Inflammatory macrophage treated with lipopolysaccharide for 1 hour (primary cell): Measurements from ENCODE around the gene DHX38.
"Not testable (repeated sequence)": the region's sequence is repeated elsewhere in the genome, so short reads cannot be mapped to it uniquely, and the experiment has no call there.

Source experiments
- DNase-seq, 2 donors: peaks; one replicate each; pipeline ENCODE4 v3.0.0-alpha.2; 2020 to 2022

The DHX38 gene

DNA sequence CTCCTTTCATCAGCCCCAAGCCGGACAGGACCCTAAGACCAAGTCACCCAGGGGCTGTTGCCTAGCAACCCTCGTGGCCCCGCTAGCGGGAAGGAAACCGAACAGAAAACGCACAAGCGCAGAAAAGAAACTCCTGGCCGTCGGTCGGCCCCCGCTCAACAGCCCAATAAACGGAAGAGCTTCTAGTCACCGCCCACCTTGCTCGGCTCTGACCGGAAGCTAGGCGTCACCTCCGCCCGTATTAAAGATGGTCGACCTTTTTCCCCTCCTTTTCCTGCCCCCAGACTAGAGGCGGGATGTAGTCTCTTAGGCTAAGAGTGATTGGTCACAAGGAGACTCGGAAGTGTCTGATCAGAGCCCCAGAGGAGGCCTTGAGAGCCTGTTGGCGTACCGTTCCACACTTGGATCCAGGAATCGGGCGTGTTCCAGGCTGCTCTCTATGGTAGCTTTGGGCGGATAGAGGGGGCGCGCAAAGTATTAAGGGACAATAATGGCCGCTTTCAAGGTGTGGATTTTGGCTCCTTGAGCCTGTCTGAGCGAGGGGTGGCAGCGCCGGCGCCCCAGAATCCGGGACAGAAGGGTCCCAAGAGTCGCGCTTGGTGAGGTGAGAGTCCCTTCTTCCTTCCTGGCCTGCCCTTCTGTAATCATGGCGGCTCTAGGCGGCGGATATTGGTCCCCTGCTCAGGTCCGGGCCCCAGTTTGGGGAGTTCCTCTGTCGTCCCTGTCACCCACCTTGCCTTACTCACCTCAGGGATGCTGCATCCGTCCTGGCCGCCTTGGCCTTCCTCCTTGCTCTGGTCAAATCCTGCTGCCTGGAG is at the start of gene DHX38, which contains the start of gene TXNL4B:
TSS of gene DHX38 (plus strand) at position 400 of the 818 bp plus-strand sequence. CDS start 2,311 bp downstream, outside the sequence.
TSS of gene TXNL4B (minus strand) at position 173 of the 818 bp plus-strand sequence. CDS start 2,871 bp downstream, outside the sequence.
- peak; percentile 98 to 99 for DNase-seq

DNA sequence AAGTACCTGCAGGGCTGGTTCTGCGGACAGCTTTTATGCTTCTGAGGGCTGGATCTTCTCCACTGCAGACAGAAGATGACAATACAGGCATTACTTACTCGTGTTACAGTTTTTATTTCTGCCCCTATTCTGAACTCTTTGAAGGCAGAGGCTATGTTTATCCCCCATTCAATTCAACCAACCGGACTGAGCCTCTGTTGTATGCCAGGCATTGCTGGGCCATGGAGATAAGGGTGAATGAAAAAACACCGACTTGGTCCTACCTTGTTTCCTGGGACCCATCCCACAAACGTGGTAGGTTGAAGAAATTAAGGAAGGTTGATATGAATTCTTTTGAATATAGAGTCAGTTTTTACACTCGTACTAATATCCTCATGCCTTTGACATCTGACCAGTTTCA is 49.4 kb upstream of the DHX38 start:
- DNase-seq = no peak

DNA sequence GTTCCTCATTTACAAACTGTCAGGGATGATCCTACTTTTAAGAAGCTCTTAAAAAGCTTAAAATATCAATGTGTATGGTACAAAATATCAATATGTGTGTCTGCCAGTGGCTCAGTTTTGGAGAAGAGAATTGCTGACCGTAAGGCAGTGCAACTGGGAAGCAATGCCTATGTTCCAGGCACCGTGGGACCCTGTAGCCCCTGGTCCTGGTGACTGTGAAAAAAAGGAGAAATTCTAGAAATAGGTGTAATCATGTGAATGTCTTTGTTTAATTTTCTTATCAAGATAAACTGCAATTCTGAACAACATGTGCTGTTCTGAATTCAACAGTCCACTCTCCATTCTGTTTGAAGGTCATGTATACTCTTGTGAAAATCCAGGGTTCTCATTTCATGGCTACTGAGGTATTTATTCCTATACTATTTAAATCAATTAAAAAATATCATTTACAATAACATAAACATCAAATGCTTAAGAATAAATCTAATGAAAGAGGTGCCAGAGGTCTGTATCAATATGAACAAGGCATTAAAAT is 48.8 kb upstream of the DHX38 start:
- DNase-seq = no peak

DNA sequence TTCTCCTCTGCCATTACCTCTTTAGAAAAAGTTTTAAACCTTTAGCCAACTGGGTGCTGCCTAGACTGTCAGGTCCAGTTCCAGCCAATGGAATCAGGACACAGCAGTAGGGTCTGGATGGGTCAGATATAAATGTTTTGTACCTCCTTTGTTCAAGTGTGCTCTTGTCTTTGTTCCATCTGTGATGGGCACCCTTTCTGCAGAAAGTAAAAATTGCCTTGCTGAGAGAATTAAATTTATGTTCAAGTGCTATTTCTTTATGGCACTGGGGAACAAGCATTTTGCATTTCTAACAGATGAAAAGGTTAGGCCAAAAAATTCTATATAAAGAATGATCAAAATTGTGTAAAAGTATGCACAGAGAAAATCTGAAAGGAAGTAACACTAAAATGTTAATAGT is 44.5 kb upstream of the DHX38 start:
- DNase-seq = no peak

DNA sequence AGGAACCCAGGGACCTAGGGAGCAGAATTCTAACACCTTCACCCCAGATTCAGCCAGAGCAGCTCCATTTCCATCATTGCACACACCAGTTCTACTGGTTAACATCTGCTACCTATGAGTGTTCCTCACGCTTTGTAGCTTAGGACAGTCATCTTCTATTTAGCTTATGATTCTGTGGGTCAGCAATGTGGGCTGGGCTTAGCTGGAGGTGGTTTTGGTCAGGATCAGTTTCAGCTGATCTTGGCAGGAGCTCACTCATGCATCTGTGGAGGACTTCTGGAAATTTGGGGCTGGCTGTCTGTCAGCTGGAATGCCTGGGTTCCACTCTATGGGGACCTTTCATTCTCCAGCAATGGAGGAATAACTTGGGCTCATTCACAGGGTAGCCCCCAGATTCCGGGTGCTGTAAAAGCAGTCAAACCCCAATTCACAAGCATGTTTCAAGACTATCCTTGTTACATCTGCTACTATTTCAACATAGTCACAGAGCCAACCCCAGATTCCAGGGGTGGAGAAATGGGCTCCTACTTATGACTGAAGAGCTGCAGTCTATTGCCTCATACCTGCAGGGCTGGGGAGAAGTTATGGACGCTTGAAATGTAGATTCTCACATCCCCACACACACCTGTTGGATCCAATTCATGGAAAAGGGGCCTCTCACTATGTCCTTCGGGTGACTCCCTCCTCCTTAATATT is 42.7 kb upstream of the DHX38 start:
- peak; percentile 26 to 33 for DNase-seq

DNA sequence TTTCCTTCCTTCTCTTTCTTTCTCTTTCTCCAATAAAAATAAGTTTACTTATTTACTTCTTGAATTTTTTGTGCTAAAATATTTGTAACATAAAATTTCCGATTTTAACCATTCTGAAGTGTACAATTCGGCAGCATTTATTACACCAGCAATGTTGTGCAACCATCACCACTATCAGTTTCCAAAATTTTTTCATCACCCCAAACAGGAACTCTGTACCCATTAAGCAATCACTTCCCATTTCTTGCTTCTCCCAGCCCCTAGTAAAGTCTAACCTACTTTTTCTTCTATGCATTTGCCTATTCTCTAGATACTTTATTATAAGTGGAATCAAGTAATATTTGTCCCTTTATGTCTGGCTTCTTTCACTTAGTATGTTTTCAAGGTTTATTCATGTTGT is 41.8 kb upstream of the DHX38 start:
- peak; percentile 79 to 84 for DNase-seq

DNA sequence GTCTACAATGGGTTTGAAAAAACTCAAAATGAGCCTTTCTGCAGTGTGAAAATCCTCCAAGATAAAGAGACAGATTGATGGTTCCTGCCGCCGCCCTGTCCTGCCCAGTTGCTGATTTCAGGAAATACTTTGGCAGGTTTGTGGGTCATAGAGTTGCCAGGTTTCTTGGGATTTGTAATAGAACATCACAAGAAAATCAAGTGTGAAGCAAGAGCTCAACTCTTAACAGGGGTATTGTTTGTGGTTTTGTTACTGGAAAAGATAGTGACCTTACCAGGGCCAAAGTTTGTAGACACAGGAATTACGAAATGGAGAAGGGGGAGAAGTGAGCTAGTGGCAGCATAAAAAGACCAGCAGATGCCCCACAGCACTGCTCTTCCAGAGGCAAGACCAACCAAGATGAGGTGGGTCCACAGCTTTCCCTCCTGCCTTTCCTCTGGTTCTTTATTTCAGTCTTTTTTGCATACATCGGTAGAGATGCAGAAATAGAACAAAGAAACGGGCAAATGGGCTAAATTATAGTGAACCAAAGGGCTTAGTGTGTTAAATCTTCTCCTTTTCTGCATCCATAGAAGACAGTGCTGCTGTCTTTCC is 39.3 kb upstream of the DHX38 start, which contains the start of gene HP:
TSS of gene HP (plus strand) at position 252 of the 594 bp plus-strand sequence. CDS start at position 400, 148 bp downstream.
- not testable (repeated sequence) for DNase-seq

DNA sequence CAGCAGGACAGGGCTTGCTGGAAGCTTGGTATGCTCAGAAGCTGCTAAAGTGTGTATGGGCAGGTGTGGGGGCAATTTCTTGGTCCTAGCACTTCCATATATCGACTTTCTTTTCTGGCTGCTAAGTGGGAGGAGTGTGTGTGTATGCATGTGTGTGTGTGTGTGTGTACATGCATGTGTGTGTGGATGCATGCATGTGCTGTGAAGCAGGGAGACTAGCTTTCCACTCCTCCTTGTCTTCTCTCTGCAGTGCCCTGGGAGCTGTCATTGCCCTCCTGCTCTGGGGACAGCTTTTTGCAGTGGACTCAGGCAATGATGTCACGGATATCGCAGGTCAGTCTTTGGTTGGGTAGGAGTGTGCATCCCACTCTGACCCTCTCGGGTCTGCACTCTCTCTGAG is 37.7 kb upstream of the DHX38 start:
- no peak for DNase-seq

DNA sequence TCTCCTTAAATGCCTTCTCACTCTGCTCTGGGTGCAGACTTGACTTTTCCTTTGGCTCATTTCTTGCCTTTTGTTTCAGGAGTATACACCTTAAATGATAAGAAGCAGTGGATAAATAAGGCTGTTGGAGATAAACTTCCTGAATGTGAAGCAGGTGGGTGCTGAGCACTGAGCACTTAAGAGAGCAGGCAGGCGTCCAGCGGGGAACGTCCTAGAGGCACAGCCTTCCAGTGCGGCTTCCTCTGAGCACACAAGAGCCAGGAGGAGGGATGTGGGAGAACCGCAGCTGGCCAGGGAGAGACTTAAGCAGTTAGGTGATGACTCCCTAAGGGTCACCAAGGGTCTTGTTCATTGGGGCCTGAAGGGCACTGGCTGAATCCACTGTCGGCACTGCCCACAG is 36.3 kb upstream of the DHX38 start:
- not testable (repeated sequence) for DNase-seq

DNA sequence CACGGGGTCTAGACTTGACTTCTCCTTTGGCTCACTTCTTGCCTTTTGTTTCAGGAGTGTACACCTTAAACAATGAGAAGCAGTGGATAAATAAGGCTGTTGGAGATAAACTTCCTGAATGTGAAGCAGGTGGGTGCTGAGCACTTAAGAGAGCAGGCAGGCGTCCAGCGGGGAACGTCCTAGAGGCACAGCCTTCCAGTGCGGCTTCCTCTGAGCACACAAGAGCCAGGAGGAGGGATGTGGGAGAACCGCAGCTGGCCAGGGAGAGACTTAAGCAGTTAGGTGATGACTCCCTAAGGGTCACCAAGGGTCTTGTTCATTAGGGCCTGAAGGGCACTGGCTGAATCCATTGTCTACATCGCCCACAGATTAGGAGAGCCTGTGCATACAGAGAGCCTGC is 34.6 kb upstream of the DHX38 start:
- not testable (repeated sequence) for DNase-seq

DNA sequence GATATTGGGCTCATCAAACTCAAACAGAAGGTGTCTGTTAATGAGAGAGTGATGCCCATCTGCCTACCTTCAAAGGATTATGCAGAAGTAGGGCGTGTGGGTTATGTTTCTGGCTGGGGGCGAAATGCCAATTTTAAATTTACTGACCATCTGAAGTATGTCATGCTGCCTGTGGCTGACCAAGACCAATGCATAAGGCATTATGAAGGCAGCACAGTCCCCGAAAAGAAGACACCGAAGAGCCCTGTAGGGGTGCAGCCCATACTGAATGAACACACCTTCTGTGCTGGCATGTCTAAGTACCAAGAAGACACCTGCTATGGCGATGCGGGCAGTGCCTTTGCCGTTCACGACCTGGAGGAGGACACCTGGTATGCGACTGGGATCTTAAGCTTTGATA is 33.2 kb upstream of the DHX38 start:
- no peak for DNase-seq

DNA sequence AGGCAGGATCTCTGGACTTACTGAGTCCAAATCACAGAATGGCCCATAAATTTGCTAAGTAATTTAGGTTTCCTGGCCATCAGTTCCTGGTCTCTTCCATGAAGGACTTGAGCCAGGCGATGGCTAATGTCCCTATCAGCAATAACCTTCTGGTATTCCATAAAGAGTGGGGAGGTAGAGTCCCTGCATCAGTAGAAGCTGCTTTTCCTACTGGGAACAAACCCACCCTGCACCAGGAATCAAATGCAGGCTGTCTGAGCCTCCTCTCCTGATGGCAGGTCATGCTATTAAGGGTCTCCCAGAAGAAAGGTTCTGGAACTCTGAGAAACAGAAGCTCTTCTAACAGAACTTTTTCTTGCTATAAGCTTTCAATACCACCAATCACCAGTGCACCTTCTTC is 32.1 kb upstream of the DHX38 start:
- no peak for DNase-seq

DNA sequence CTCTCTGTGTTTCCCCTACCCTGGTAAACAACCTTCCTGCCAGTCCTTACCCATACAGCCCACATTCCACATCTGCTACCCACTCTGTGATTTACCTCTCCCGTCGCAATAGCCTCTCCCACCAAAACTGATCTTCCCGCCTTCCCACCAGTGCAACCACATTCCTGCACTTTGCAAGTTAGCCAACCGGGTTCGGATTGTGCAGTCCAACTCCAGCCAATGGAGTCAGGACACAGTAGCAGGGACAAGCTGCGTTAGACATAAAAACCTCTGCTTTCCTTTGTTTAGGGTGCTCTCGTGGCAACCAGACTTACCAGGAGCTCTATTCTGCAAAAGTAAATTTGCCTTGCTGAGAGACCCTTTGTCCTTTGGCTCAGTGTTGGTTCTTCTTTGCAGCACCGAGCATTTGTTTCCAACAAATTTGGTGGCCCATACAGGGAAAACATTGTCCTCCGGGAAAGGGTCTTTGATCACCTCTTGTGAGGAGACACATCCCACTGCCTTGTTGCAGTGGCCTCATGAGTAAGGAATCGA is 29.2 kb upstream of the DHX38 start:
- DNase-seq = no peak

DNA sequence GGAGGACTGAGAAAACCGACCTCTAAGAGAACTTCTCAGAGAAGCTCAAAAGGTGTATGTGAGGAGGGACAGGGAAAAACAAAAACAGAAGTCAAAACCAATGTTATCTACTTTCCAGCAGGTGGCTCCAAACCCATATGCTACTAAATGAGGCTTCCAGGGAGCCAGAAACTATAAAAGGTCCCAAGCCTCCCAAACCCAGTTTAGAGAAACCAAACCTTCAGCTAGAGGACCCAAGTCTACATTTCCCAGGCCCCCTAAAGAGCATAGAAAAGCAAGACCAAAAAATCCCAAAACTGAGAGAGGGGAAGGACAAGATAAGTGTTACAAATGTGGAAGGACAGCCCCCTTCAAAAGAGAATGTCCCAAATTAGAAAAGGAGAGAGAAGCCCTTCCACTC is 26.9 kb upstream of the DHX38 start:
- peak in 1 of 2 donors; percentile 53 for DNase-seq

DNA sequence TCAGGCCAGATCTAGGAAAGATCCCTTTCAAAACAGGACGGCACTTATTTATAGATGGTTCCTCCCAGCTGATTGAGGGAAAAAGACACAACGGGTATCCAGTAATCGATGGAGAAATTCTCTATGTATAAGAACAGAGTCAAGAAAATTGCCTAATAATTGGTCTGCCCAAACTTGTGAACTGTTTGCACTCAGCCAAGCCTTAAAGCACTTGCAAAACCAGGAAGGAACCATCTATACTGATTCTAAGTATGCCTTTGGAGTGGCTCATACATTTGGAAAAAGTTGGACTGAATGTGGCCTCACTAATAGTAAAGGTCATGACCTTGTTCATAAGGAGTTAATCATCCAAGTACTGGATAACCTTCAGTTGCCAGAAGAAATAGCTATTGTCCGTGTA is 24.7 kb upstream of the DHX38 start:
- DNase-seq = no peak

DNA sequence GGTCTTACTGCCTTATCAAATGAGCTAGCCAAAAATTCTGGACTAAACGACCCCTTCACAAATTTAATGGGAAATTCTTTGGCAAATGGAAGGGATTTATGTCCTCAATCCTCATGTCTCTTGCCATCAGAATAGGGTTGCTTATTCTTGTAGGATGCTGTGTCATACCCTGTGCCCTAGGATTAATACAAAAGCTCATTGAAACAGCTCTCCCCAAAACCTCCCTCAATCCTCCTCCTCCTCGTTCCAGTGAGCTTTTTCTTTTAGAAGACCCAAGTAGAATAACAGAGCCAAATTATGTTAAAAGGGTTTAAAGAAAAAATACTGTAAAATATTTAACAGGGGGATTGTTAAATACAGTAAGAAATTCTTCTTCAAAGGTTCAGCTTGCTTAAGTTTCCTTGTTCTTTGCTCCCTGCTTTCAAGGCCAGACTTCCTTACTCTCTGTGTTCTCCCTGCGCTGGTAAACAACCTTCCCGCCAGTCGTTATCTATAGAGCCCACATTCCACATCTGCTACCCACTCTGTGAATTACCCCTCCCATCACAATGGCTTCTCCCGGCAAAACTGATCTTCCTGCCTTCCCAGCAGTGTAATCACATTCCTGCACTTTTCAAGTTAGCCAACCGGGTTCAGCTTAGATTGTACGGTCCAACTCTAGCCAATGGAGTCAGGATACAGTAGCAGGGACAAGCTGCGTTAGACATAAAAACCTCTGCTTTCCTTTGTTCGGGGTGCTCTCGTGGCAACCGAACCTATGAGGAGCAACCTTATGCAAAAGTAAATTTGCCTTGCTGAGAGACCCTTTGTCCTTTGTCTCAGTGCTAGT is 20.9 kb upstream of the DHX38 start:
- no peak for DNase-seq

DNA sequence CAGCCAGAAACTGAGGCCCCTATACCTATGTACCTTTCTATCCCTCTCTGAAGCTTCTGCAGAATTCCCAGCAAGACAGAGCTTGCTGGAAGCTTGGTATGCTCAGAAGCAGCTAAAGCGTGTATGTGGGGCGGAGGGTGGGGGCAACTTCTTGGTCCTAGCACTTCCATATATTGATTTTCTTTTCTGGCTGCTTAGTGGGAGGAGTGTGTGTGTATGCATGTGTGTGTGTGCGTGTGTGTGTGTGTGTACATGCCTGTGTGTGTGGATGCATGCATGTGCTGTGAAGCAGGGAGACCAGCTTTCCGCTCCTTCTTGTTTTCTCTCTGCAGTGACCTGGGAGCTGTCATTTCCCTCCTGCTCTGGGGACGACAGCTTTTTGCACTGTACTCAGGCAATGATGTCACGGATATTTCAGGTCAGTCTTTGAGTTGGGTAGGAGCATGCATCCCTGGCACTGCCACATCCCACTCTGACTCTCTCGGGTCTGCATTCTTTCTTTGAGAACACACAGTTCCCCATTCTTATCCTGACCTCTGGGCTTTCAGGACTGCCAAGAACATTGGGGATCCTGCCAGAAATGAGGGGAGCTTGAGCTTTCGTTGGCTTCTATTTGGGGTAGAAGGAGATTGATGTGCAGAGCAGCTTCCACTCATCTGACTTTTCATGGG is 20.0 kb upstream of the DHX38 start:
- no peak for DNase-seq

DNA sequence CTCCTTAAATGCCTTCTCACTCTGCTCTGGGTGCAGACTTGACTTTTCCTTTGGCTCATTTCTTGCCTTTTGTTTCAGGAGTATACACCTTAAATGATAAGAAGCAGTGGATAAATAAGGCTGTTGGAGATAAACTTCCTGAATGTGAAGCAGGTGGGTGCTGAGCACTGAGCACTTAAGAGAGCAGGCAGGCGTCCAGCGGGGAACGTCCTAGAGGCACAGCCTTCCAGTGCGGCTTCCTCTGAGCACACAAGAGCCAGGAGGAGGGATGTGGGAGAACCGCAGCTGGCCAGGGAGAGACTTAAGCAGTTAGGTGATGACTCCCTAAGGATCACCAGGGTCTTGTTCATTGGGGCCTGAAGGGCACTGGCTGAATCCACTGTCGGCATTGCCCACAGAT is 18.6 kb upstream of the DHX38 start:
- DNase-seq = not testable (repeated sequence)

DNA sequence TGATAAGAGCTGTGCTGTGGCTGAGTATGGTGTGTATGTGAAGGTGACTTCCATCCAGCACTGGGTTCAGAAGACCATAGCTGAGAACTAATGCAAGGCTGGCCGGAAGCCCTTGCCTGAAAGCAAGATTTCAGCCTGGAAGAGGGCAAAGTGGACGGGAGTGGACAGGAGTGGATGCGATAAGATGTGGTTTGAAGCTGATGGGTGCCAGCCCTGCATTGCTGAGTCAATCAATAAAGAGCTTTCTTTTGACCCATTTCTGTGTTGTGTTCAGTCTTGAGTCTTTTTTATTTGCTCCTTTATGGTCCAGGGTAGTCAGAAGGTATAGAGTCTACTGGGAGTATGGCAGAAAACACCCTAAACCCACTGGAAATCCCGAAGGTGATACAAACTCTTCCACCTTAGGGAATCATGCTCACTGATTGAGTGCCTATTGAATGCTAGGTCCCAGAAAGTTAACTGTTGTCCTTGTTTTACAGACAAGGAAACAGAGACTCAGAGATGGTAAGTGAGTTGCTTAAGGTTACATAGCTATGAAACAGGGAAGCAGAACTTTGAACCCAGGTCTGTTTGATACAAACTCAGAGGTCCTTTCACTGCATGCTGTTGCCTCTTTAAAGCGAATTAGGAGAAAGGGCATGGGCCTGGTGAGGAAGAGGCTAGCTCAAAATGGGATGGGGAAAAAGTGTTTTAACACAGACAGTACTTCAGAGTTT is 16.5 kb upstream of the DHX38 start:
- DNase-seq = not testable (repeated sequence)

DNA sequence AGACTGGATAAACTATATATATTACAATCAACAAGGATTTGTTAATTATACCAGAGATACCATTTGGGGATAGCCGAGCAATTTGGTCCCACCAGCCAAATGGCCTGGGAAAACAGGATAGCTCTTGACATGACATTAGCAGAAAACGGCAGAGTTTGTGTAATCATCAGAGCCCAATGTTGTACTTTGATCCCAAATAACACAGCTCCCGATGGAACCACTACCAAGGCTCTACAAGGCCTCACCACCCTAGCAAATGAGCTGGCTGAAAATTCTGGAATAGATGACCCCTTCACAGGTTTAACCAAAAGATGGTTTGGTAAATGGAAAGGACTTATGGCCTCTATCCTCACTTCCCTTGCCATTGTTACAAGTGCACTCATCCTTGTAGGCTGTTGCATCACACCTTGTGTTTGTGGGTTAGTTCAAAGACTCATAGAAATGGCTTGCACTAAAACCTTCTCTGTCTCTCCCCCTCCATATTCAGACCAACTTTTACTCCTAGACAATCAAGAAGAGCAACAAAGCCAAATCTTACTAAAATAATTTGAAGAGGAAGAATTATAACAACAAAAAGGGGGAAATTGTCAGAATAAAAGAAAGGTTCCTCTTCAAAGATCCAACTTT is 9.8 kb upstream of the DHX38 start:
- DNase-seq = no peak
